RPMI8226 (cell line): ENCODE results near the gene ADO.

Source experiments
- DNase-seq: peaks from one replicate; pipeline ENCODE4 v3.0.0-alpha.2; 2015

Gene ADO

DNA sequence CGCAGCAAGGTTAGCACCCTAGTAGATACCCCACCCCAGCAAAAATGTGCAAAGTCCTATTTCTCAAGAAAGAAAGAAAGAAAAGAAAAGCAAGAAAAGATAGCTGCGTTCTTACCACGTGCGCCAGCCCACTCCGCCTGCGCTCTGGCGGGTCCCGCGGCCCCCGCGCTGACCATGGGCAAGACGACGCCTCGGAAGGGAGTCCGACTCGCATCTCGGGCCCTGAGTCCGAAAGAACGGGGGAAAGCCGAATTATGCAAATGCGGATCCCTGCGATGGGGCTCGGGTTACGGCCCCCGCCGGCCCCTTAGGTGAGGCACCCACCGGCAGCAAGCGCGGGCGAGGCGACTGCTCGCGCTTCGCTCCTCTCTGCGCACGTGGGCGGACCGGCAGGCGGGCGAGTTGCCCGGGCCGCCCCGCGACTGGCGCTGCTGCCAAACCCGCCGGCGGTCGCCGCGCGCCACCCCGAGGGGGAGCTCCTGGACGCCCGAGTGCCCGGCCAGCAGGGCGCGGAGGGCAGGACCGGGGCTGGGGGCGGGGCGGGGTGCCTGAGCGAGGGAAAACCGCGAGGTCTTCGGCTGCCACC lies 14.0 kb downstream of the ADO start:
- peak; percentile 48 for DNase-seq

DNA sequence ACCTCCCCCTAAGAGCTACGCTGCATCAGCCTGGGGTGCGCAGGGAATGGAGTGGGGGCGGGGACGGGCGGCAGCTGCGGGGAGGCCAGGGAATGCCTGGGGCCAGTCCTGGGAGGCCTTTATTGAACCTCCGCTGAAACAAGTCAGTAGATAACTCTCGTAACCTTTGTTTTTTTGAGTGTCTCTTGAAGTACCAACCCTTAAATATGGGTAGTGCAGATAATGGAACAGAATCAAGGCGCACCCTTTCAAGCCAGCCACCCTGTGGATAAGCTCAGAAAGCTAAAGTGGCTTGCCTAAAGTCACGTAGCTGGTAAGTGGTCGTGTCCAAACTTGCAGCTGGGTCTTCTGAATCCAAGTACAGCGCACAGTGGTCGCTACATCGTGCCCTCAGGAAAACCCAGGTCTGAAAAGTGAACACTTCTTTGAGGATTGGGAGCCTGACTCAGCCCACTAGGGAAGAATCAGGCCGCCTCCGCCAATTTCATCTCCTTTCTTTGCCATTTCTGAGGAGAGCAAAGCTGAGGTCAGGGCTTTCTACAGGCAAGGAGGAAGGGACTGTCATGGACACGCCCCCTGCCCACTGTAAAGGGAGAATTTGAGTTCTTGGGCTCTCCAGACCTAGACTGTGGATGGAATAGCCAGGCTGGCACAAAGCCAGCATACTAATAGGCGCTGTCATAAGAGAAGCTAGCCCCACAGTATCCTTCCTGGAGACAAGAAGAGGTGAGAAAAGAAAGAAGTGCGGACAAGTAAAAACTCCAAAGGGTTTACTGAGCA lies 14.8 kb downstream of the ADO start:
- no peak for DNase-seq

DNA sequence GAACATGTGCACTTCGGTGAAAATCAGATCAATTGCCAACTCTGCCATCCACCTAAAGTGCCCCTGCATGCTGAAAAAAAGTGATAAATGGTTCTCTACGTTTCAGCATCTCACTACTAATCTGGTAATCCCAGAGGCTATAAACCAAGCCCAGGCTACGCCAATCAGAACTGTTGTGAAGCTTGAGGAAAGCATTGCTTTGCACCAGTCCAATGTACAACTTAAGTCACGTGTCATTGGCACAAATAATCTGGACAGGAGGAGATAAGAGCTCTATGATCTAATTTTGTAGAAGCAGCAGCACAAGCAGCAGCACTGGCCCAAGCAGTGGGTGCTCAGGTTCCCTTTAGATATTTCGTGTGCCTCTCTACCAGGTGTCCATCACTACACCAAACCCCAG lies 16.1 kb downstream of the ADO start:
- no peak for DNase-seq

DNA sequence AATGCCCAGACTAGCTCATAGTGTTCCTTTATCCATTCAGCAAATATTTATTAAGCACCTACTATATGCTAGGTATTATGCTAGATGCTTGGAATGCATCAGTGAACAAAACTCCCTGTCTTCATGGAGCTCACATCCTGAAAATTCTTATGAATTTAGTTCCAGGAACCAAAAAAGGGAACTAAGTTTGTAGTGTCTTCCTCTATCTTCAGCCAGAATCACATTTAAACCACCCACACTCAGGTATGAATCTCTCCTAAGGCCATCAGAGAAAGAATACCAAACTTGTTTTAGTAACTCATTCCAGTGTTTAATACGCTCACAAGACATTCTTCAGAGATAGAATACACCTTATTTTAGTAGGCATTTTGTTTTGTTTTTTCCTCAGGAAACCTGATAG lies 21.8 kb downstream of the ADO start:
- DNase-seq, result no peak

DNA sequence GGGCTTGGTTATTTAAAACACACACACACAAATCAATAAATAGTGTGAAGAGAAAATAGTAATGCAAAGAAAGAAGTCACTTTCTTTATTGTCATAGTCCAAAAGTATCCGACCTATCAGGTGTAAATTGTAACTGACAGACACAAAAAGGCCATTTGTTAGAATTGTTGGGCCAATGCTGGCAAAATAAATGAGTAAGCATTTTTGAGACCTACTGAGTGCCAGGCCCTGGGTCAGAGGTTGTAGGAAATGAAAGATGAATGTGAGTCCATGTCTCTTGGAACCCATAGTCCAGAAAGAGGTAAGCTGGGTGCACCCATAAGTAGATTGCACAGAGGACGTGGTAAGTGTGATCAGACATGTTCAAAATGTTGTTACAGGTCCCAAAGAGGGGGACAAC lies 25.1 kb downstream of the ADO start:
- DNase-seq, result no peak

DNA sequence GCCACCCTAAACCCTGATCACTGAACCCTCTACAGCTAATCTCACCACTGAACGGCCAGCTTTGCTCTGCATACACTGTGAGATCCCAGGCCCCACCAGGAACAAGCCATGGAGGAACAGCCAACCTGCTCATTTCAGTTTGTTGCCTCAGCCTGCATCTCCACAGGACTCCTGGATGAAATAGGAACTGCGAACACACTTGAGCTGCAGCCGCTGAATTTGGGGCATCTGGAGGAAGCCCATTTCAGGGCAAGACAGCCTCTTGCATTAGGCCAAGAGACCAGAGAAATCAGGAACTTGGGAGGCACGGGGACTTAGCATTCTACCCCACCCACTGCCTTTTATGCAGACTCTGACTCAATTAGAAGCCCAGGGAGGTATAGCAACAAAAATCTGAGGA lies 26.2 kb downstream of the ADO start:
- DNase-seq, result no peak

DNA sequence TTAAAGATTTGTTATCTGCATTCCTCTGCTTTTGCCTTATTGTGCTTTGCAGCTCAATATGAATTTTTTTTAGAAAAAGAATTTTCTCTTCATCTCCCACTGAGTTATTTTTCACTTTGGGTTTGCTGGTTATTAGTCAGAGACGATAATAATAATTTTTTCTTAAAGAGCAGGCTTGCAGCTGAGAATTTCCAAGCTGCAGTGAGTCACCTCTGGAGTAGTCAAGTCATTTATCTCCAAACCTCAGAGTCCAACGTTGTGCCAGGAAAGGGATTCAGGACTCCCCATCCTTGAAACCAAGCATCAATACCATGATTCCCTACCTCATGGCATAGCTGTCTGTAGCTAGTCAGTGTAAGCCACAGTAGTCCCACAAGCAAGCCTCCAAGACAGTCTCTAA lies 26.8 kb downstream of the ADO start:
- no peak for DNase-seq

DNA sequence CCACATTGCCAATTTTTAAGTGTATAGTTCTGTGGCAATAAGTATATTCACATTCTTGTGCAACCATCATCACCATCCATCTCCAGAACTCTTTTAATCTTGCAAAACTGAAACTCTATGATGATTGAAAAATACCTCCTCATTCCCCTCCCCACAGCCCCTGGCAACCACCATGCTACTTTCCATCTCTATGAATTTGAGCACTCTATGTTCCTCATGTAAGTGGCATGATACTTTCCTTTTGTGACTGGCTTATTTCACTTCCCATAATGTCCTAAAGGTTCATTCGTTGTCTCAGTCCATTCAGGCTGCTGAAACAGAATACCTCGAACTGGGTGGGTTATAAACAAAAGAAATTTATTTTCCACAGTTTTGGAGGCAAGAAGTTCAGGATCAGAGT lies 35.1 kb downstream of the ADO start:
- no peak for DNase-seq

DNA sequence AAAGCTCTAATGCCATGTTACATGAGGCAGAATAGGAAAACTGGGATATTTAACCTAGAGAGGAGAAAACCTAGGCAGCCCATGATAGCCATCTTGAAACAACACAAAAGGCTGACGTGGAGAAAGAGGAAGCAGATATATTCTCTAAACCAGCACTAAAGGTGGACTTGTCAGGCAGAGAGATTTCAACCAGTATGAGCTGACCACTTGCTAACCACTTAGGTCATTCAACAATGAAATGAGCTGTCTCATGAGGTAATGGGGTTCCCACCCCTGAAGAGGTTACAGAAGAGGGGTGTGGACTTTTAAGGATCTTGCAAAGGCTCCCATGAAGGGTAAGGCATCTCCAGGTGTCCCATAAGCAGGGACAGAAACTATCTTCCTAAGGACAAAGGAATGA lies 38.5 kb downstream of the ADO start:
- no peak for DNase-seq

DNA sequence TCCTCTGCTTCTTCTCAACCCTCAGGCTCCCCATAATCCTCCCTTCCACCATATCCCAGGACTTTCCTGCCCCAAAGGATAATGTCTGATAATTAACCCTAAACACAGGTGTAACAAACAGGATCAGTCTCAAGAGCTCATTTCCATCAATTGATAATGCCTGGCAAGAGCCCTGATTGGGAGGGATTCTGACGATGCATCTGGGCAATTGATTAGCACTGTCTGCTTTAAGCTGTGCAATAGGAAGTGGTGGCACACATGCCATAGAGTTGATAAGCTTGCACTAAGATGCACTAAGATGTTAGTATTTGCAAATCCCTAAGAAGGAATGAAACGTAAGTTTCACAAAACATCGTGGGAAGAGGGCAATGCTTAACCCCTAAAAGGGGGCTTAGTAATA lies 39.1 kb downstream of the ADO start:
- DNase-seq, result no peak

DNA sequence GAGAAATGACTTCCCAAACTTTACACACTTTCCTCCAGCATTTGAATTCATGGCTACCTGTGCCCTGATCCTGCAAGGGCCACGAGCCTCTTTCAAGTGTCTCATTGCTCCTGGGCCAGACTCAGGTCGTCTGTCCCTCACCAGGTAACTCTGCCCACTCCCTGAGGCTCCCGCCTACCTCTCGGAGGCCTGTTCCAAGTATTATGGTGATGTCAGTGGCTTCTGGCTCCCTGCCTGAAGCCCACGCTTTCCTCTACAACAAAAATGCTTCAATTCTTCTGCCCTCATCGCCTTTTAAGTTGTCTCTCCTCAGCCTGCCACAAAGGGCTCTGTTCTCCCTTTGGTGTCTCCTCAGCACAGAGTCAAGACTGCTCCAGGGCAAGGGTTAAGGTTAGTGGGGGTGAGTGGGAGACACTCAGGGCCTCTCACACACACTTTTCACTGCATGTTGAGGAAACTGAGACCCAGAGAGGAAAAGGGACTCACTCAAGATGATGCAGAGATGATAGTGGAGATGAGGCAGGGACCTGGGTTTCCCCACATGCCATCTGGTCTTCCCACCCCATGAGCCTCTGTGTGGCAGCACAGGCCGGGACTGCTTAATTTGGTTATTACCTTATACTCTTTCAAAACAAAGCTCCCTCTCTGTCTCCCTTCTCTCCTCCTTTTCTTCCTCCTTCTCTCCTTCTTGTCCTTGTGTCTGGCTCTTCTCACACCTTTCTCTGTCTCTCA lies 39.9 kb downstream of the ADO start:
- no peak for DNase-seq

DNA sequence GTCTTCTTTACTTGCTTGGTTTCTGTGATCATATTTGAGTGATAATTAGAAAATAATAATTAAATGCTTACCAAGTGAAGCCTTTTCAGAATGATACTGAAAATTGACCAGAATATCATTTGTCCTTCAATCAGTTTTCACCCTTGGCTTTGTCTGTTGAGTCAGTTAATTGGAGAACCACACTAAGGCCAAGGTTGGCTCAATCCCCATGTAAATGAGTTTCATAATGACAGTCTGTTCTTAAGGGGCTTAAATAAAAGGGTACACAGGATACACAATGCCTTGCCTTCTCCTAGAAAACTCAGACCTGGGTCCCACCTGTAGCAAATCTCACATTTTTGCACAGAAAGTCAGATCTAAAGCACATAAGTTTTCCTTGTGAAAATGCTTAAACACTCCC lies 42.9 kb downstream of the ADO start:
- DNase-seq, result no peak

DNA sequence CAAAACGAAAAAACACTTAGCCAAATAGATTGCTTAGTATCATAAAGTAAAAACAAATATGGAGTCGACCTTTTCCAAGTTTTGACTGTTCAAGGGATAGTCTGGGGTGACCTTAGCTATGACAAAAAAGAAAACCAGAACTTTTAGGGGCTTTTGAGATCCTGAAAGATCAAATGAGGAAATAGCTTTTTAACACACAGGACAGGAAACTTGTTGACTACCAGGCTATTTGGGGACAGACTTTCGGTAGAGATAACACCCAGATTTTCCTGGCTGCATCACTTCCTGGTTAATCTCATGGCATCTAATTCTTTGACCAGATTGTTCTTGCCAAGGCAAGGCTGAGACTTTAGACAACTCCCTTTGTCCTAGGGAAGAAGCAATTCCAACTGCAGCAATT lies 46.1 kb downstream of the ADO start:
- DNase-seq, result no peak

DNA sequence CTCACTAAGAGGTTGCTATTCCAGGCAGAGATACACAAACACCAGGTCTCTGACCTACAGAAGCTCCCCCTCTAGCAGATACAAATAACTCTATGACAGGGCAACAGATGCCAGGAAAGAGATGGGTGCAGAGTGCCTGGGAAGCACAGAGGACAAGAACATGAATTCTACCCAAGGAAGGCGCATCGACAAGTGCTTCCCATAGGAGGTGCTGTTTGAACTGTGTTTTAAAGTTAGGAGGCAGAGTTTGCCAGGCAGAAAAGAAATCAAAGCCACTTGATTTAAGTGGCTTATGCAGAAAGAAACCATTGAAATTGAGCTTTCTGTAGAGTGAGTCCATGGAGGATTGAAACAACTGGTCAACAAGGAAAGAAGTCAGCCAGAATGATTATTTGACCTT lies 46.9 kb downstream of the ADO start:
- DNase-seq, result no peak

DNA sequence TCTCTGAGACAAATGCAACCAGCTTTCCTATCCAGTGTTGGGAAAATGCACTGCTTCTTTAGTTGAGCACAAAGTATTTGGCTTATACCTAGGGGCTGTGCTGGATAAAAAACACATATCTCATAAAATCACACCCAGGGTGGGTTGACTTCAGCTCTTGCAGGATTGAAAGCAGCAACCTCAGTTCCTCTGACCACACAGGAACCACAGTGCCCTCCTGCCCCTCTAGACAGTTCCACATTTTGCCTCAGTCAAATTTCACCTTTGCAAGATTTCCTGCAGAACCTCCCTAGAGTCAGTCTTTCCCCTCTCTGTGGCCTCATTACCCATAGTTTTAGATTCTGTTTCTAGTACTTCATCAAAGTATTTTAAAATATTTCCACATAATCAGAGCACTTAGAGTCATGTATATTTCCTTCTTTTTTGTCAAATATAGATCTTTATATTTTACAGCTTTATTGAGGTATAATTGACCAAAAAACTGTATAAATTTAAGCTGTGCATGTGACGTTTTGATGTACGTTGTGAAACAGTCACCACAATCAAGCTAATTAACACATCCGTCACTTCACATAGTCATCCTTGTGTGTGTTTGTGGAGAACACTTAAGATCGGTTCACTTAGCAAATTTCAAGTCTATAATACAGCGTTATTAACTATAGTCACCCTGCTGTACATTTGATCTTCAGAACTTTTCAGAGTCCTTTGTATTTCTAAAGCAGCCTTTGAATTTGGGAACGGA lies 48.6 kb downstream of the ADO start:
- DNase-seq, result no peak

DNA sequence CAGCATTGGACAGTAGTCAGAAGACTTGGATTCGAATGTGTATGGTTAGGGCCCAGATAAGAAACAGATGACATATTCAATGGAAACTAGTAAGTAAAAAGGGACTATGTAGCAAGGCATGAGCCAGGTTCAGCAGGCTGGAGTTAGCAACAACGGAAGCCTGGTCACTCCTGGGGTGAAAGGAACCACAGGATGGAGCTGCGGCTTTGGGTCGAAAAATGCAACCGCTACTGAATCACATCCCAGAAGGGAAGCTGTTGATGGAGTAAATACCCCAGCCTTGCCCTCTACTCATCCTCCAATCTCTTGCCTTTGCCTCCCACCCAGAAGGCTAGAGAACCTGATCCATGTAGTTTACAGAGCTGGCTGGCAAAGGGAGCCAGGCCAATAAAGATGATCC lies 49.2 kb downstream of the ADO start:
- DNase-seq, result no peak

DNA sequence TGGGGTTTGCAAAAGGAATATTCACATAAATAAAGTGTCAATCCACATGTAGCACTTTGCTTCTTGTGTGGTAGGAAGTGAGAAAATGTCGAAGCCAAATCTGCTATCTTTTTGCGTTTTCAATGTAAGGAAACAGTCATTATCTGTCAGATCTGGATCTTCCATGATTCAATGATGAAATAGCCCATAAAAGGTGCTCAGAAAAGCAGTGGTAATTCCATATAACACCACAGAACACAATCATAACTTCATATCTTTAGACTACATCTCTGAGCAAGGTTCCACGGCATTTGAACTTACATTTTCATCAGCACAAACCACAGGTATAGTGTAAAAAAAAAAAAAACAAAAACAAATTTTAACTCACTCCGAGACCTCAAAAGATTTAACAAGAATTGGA lies 51.5 kb downstream of the ADO start:
- DNase-seq, result no peak
